Lower lobe of right lung (tissue), 2 donors: ENCODE results near the gene SPRR2G. TPM values are rescaled to one million over a fixed set of nuclear protein-coding genes. Genes with fewer than 3 reads are reported as not detected.
"Not testable (repeated sequence)": the region's sequence is repeated elsewhere in the genome, so short reads cannot be mapped to it uniquely, and the experiment has no call there.

ENCODE experiments used
- ATAC-seq, 2 donors: fragments of 200-7000 bp; cut with Tn5 transposase; one replicate each; pipeline ENCODE4 v1.9.1; 2020 to 2022; ENCODE audit warnings: mild to moderate bottlenecking in 2 of 2, moderate library complexity in 2 of 2
- DNase-seq: peaks from one replicate; pipeline ENCODE4 v3.0.0-alpha.2; 2020
- H3K27ac ChIP-seq: fragments of 200-600 bp; one replicate; pipeline ENCODE4 v1.8.0; 2022
- H3K27me3 ChIP-seq: fragments of 200-600 bp; one replicate; pipeline ENCODE4 v1.8.0; 2022; ENCODE audit warnings: low read depth
- H3K36me3 ChIP-seq: fragments of 200-600 bp; one replicate; pipeline ENCODE4 v1.8.0; 2022; ENCODE audit warnings: mild to moderate bottlenecking
- H3K4me1 ChIP-seq: fragments of 200-600 bp; one replicate; pipeline ENCODE4 v1.8.0; 2022
- H3K4me3 ChIP-seq: fragments of 200-600 bp; one replicate; pipeline ENCODE4 v1.8.0; 2022; ENCODE audit warnings: mild to moderate bottlenecking
- H3K9me3 ChIP-seq: fragments of 200-600 bp; one replicate; pipeline ENCODE4 v1.8.0; 2022
- intact Hi-C: fragments of 100-400 bp; cut with DNase I; formaldehyde crosslinking; loops from one replicate; pipeline ENCODE4 v1.11.0; 2022
- total RNA-seq: library from RNA; stranded (reverse); fragmentation: NEBNext Ultra II Directional; extraction: Animal tissue kit (Norgen Biotek cat#: 25700); gene quantifications from one replicate; pipeline ENCODE4 v1.2.1, GENCODE V29; 2021
- TF ChIP-seq, protein P1 (sequence below): fragments of 200-600 bp; IDR thresholded peaks from one replicate; pipeline ENCODE4 v1.8.0; 2022; ENCODE audit warnings: antibody characterized with exemption, mild to moderate bottlenecking
- donor health status: DM: no; HTN: yes; CAD: no; lungs with severe emphysema.

SPRR2G gene
- total RNA-seq, 1 donor from 2014 or later, result not detected

DNA sequence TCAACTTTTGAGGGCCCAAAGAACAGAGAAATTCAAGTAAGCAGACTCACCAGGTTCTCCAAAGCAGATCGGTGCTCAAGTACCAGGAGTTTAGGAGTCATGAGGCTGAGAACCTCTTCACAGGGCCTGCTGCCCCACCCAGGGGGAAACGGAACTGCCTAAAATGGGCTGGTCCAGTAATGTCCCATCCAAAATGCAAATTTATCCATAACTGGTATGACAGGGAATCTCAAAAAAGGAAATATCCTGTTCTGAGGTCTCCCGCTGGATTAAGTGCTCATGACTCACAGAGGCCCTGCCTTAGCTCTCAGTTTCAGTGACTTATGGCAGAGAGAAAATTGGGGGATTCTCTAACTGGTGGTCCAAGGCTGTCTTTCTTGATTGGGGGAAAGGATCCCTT, 9.3 kb downstream of the SPRR2G start:
- H3K27ac ChIP-seq, result no peak overlapping the region
- ATAC-seq (no peak), DNase-seq (no peak)
- peaks cover 5% of the 10 kb centered on the region for H3K27me3 ChIP-seq
- no peaks in the 10 kb centered on the region for H3K36me3 ChIP-seq
- intact Hi-C loops, result no loop called here
- H3K4me3 ChIP-seq, result no peak overlapping the region
- TF ChIP-seq, protein P1, sequence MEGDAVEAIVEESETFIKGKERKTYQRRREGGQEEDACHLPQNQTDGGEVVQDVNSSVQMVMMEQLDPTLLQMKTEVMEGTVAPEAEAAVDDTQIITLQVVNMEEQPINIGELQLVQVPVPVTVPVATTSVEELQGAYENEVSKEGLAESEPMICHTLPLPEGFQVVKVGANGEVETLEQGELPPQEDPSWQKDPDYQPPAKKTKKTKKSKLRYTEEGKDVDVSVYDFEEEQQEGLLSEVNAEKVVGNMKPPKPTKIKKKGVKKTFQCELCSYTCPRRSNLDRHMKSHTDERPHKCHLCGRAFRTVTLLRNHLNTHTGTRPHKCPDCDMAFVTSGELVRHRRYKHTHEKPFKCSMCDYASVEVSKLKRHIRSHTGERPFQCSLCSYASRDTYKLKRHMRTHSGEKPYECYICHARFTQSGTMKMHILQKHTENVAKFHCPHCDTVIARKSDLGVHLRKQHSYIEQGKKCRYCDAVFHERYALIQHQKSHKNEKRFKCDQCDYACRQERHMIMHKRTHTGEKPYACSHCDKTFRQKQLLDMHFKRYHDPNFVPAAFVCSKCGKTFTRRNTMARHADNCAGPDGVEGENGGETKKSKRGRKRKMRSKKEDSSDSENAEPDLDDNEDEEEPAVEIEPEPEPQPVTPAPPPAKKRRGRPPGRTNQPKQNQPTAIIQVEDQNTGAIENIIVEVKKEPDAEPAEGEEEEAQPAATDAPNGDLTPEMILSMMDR, result no peak
- H3K9me3 ChIP-seq, result no peaks in the 10 kb centered on the region
- H3K4me1 ChIP-seq, result no peaks in the 10 kb centered on the region

GRCh38 chr1:153140484-153140883, 10.2 kb downstream of the SPRR2G start:
- no peaks in the 10 kb centered on the region for H3K4me1 ChIP-seq
- no peaks in the 10 kb centered on the region for H3K9me3 ChIP-seq
- intact Hi-C loops, result no loop called here
- no peaks in the 10 kb centered on the region for H3K36me3 ChIP-seq
- peaks cover 5% of the 10 kb centered on the region for H3K27me3 ChIP-seq
- H3K27ac ChIP-seq, result no peak overlapping the region
- ATAC-seq (no peak), DNase-seq (no peak)
- TF ChIP-seq, protein P1, result no peak
- H3K4me3 ChIP-seq, result no peak overlapping the region

DNA sequence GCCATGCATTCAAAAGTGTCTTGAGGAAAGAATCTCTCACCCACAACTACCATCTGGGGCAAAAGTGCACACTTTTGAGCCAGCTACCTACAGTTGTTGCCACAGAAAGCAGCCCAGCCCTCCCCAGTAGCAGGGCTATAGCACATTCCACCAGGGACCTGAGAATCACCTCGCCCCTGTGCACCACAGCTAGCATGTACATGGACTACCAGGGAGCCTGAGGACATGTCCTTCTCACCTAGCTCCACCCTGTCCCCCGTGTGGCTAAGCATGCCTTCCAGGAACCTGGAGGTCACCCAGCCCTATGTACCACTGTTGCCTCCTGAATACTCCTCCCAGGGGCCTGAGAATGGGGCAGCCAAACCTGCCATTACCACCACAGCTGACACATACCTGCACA, 16.9 kb downstream of the SPRR2G start:
- no peak for ATAC-seq
- DNase-seq, result no peak
- Histone ChIP-seq H3K27me3 (no peaks in the 10 kb centered on the region), H3K4me3 (no peak overlapping the region), H3K4me1 (no peaks in the 10 kb centered on the region), H3K36me3 (no peaks in the 10 kb centered on the region), H3K9me3 (no peaks in the 10 kb centered on the region), H3K27ac (no peak overlapping the region)
- TF ChIP-seq, protein P1, result no peak
- intact Hi-C loops, result no loop called here

GRCh38 chr1:153133267-153133666, 17.4 kb downstream of the SPRR2G start:
- H3K27me3 ChIP-seq, result no peaks in the 10 kb centered on the region
- no peak overlapping the region for H3K27ac ChIP-seq
- ATAC-seq (no peak), DNase-seq (no peak)
- no peaks in the 10 kb centered on the region for H3K9me3 ChIP-seq
- no peaks in the 10 kb centered on the region for H3K4me1 ChIP-seq
- TF ChIP-seq, protein P1, result no peak
- intact Hi-C loops, result no loop called here
- H3K36me3 ChIP-seq, result no peaks in the 10 kb centered on the region
- H3K4me3 ChIP-seq, result no peak overlapping the region

DNA sequence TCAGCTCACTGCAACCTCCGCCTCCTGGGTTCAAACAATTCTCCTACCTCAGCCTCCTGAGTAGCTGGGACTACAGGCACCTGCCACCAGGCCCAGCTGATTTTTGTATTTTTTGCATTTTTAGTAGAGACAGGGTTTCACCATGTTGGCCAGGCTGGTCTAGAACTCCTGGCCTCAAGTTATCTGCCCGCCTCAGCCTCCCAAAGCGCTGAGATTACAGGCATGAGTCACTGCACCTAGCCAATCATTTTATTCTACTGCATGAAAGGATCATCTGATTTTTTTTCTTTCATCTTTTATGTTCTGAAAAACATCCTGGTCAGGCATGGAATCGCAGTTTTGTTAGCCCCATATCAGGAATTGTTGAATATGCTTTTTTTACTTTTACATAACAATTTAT, 22.0 kb downstream of the SPRR2G start:
- ATAC-seq, intact Hi-C loops, H3K36me3 ChIP-seq, H3K4me3 ChIP-seq, H3K4me1 ChIP-seq, H3K27ac ChIP-seq, H3K27me3 ChIP-seq, DNase-seq: not testable (repeated sequence)
- peaks cover 12% of the 10 kb centered on the region for H3K9me3 ChIP-seq

DNA sequence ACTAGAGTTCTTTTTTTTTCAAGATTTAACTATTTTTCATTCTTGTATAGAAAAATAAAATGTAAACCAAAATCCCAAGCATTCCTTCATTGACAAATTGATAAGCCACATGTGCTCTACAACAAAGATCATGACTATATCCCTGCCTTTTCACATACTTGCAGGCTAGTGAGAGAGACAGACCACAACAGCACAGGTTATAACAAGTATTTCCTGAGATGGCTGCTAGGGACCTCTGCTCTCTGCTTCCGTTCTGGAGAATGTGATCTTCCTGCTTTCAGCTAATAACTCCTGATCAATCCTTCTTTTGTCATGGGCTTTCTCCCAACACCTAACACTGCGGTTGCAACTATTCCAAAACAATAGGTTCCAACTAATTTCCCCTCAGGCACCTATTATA, 23.4 kb downstream of the SPRR2G start:
- intact Hi-C loops, result no loop called here
- H3K4me3 ChIP-seq, result no peak overlapping the region
- no peaks in the 10 kb centered on the region for H3K4me1 ChIP-seq
- H3K27ac ChIP-seq, result no peak overlapping the region
- no peaks in the 10 kb centered on the region for H3K36me3 ChIP-seq
- peaks cover 12% of the 10 kb centered on the region for H3K9me3 ChIP-seq
- DNase-seq (no peak), ATAC-seq (no peak)
- H3K27me3 ChIP-seq, result no peaks in the 10 kb centered on the region
- TF ChIP-seq, protein P1, result no peak
